Adipose tissue (tissue), 3 donors: ENCODE results near the gene MELK. TPM values are rescaled to one million over a fixed set of nuclear protein-coding genes. Genes with fewer than 3 reads are reported as not detected.
"Not testable (repeated sequence)": the region's sequence is repeated elsewhere in the genome, so short reads cannot be mapped to it uniquely, and the experiment has no call there.

ENCODE experiments used
- H3K27ac ChIP-seq: one replicate; pipeline ENCODE4 v1.5.1; 2013; ENCODE audit warnings: low read depth, low read length
- WGBS, 3 donors: extraction: QIAGEN DNeasy Blood & Tissue Kit; methylation state at CpG; one replicate each; pipeline ENCODE4 v1.1.7; 2013; 5-methylcytosine and 5-hydroxymethylcytosine counted together
- polyA plus RNA-seq, 3 donors: library from polyadenylated mRNA; stranded (reverse); fragments of 200-250 nt; gene quantifications; one replicate each; pipeline ENCODE4 v1.2.3, GENCODE V29; 2013
- donor health status: healthy with polysubstance abuse.
- donor health status: Bipolar disorder and iron deficiency.
- donor health status: healthy.

The MELK gene
- polyA plus RNA-seq, result under 1 TPM; 0.19 to 0.34 (median 0.32) TPM

DNA sequence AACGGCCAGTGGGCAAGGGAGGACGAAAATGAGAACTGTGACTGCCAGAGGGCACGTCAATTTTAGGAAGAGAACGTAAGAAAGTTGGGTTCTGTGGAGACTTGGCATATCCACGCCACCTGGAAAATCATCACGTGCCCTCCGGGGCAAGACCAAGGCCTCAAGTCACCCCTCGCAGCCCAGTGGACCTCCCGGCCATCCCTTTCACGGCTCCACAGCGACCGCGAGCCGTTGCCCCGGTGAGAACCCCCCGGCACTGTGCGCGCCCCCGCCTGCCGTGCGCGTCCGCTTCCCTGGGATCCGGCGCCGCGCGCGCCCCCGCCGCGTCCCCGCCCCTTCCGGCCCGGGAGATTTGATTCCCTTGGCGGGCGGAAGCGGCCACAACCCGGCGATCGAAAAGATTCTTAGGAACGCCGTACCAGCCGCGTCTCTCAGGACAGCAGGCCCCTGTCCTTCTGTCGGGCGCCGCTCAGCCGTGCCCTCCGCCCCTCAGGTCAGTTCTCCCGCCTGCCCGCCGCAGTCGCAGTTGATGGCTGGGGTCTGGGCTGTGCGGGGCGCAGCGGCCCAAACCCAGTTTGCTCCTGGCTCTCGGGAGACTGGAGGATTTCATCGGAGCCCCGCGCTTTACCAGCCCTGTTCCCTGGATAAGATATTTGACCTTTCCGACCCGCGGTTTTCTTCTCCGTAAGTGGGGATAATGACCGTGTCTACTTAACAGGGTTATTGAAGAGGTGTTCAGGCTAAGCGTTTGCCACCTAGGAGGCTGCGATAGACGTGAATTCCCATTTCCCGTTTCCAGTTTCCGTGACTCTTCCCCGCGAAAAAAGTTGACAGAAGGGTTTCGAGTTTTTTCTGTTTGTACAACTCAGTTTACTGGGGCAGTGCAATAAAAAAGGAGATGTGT is at the start of gene MELK:
Gene MELK, plus strand, starts transcription at position 381 of the 904 bp plus-strand sequence. CDS start 8,787 bp downstream, outside the sequence.
- 0 to 1% (median 1%) methylated on average over 67 to 74 of the region's 74 CpGs for WGBS, 3 donors
- no peak within 1 kb of the TSS for H3K27ac ChIP-seq

DNA sequence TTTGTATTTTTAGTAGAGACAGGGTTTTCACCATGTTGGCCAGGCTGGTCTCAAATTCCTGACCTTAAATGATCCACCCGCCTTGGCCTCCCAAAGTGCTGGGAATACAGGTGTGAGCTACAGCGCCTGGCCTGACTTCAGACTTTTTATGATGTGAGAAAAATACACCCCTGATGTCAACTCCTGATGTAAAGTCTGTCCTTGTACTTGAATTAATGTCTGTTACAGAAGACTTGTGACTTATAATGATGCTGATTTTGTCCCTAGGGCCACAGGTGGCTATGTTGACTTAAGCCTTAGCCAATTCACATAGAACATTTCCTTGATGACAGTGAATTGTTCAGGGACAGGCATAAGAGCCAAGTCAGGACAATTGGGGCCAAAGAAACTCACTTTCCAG is 42.5 kb upstream of the MELK start:
- WGBS, 3 donors, result 43 to 91% (median 88%) methylated on average over 2 of the region's 2 CpGs
- no peak overlapping the region for H3K27ac ChIP-seq

DNA sequence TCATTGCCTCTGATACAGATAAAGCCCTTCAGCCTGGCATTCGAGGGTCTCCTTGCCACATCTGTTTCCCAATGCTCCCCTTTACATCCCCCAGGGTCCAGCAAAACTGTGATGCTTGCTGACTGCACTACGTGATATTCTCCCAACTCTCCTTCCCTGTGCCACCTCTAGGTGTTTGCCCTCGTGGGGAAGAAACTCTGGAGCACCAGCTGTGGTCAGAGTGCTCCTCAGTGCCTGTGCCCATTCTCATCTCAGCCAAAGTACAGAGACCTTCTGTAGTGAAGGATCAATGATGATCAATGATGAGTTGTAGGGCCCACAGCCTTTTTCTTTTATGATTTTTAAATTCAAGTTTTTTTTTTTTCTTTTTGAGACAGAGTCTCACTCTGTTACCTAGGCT is 40.3 kb upstream of the MELK start:
- WGBS, 3 donors, result 54 to 68% (median 67%) methylated on average over 3 of the region's 3 CpGs
- H3K27ac ChIP-seq, result no peak overlapping the region

DNA sequence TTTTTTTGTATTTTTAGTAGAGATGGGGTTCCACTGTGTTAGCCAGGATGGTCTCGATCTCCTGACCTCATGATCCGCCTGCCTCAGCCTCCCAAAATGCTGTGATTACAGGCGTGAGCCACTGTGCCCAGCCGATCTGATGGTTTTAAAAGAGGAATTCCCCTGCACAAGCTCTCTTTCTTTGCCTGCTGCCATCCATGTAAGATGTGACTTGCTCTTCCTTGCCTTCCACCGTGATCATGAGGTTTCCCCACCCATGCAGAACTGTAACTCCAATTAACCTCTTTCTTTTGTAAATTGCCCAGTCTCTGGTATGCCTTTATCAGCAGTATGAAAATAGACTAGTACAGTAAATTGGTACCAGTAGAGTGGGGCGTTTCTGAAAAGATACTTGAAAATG is 39.0 kb upstream of the MELK start:
- WGBS, 3 donors, result 84 to 88% (median 84%) methylated on average over 6 of the region's 6 CpGs
- not testable (repeated sequence) for H3K27ac ChIP-seq

DNA sequence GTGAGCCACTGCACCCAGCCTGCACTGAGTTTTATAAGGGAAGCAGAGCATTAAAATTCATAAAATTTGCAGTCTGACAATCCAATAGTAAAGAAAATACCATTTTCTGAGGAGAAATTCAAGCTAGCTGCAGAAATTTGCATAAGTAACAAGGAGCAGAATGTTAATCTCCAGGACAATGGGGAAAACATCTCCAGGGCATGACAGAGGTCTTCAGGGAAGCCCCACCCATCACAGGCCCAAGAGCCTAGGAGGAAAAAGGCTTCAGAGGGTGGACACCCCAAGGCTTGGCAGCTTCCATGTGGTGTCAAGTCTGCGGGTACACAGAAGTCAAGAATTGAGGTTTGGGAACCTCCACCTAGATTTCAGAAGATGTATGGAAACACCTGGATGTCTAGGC is 37.6 kb upstream of the MELK start:
- H3K27ac ChIP-seq, result no peak overlapping the region
- 93 to 98% (median 95%) methylated on average over 1 of the region's 1 CpG for WGBS, 3 donors

DNA sequence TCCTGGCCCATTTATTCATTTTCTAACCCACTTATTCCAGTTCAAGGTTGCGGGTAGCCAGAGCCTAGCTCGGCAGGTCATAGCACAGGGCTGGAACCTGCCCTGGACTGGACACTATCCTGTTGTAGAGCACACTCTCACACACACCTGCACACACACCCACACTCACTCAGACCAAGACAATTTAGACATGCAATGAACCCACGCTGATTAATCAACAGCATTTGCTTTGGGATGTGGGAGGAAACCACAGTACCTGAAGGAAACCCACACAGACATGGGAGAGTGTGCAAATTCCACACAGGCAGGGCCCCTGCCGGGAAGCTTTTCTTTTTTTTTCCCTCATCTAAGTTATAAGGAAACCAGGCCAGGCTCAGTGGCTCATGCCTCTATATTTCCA is 34.8 kb upstream of the MELK start:
- no peak overlapping the region for H3K27ac ChIP-seq
- 71 to 91% (median 82%) methylated on average over 4 of the region's 4 CpGs for WGBS, 3 donors

DNA sequence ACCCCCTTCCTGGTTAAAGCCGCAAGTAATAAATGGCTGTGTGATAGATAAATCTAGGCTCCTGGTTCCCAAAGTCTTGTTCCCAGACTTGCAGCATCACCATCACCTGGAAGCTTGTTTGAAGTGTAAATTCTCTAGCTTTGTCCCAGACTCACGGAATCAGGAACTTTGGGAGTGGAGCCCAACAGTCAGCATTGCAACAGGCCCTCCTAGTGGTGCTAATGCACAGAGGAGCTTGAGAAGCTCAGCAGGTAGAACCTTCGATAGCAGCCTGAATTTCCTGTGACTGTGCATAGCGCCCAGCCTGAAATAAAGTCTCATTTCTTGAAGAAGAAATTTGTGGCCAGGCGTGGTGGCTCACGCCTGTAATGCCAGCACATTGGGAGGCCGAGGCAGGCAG is 30.3 kb upstream of the MELK start:
- no peak overlapping the region for H3K27ac ChIP-seq
- WGBS, 3 donors, result 88 to 93% (median 91%) methylated on average over 7 of the region's 7 CpGs

DNA sequence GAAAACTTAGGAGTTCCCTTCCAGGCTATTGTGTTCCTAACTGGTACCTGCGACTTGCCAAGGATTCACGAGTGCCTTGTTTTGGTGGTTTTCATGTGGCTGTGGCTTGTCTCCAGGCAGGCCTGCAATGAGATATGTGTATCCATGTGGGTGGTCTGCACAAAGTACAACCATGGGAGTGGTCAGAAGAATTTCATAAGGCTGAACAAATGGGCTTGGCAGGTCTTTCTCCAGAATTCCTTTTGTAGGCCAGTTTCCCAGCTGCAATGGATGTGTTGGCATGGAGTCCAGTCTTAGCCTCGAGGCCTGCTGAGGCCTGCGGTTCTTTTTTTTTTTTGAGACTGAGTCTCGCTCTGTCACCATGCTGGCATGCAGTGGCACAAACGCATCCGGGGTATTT is 28.8 kb upstream of the MELK start:
- no peak overlapping the region for H3K27ac ChIP-seq
- 53 to 81% (median 66%) methylated on average over 7 of the region's 7 CpGs for WGBS, 3 donors

DNA sequence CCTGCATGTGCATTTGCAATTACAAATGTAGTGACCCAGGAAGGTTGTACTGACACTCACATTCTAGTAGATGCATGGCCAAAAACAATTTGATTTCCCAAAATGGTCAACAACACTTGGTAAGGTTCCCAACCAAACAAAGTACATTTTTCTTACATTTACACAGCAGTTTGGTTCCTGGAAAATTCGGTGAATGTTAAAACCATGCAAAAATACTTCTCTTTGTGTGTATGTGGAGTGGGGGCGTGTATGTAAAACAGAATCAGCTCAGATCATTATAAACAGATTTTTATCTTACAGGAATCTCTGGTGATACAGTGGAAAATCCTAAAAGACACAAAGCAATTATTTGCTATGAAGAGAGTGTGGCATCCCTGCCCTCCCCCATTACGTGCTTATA is 25.1 kb upstream of the MELK start:
- 70 to 81% (median 70%) methylated on average over 3 of the region's 3 CpGs for WGBS, 3 donors
- no peak overlapping the region for H3K27ac ChIP-seq

DNA sequence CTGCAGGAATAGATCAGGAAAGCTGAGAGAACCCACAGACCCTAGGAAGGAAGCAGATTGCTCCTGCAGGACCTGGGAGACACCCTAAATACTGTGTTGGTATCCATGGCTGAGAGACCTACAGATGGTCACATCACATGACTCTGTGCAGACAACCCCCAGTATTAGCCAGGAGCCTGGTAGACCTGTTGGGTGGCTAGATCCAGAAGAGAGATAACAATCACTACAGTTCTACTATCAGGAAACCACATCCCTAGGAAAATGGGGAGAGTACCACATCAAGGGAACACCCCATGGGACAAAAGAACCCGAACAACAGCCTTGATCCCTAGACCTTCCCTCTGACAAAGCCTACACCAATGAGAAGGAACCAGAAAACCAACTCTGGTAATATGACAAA is 24.2 kb upstream of the MELK start:
- WGBS, 3 donors, result 61 to 87% (median 85%) methylated on average over 1 of the region's 1 CpG
- H3K27ac ChIP-seq, result no peak overlapping the region

DNA sequence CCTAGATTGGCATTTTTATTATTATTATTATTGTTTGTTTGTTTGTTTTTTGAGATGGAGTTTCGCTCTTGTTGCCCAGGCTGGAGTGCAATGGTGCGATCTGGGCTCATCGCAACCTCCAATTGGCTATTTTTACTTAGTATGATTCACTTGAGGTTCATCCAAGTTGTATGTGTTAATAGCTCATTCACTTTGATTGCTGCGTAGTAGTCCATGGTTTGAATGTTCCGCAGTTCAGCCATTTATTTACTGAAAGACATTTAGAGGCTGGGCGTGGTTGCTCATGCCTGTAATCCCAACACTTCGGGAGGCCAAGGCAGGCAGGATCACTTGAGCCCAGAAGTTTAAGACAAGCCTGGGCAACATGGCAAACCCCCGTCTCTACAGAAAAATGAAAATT is 22.6 kb upstream of the MELK start:
- H3K27ac ChIP-seq, result no peak overlapping the region
- 93 to 97% (median 94%) methylated on average over 8 of the region's 8 CpGs for WGBS, 3 donors

DNA sequence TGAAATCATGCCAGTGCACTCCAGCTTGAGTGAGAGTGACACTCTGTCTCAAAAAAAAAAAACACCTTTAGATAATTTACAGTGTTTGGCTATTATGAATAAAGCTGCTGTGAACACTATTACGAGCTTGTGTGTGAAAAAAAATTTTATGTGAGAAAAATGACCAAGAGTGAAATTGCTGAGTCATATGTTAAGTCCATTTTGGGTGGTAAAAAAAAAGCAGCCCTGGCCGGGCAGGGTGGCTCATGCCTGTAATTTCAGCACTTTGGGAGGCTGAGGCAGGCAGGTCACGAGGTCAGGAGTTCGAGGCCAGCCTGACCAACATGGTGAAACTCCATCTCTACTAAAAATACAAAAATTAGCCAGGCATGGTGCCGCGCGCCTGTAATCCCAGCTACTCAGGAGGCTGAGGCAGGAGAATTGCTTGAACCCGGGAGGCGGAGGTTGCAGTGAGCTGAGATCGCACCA is 22.0 kb upstream of the MELK start:
- 86 to 89% (median 87%) methylated on average over 10 of the region's 10 CpGs for WGBS, 3 donors
- H3K27ac ChIP-seq, result not testable (repeated sequence)

DNA sequence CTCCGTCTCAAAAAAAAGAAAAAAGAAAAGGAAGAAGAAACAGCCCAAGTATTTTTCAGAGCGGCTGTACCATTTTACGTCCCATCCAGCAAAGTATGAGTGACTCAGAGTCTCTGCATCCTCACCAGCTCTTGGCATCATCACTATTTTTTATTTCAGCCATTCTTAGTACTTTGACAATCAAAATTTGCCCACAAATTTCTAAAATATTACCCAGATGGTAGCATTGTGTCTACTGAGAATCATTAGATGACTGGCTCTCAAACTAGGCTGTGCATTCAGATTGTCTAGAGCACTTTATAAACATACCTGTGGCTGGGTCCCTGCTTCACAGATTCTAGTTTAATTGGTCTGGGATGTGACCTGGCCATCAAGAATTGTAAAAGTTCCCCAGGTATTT is 21.6 kb upstream of the MELK start:
- H3K27ac ChIP-seq, result no peak overlapping the region
- WGBS, 3 donors, result 90 to 96% (median 91%) methylated on average over 3 of the region's 3 CpGs

DNA sequence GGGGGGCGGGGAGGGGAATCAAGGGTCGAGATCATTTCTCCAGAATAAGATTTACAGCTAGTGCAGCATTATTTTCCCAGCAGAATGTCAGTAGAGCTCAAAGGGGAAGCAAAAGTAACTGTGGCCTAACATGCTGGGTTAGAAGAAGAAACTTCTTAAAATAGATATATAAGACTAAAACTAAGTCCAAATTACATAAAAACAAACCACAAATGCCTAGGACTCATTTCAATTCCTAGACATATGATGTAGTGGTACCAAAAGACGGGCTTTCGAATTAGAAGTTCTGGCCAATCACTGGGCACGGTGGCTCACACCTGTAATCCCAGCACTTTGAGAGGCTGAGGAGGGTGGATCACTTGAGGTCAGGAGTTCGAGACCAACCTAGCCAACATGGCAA is 20.8 kb upstream of the MELK start:
- no peak overlapping the region for H3K27ac ChIP-seq
- WGBS, 3 donors, result 82 to 86% (median 84%) methylated on average over 6 of the region's 6 CpGs

DNA sequence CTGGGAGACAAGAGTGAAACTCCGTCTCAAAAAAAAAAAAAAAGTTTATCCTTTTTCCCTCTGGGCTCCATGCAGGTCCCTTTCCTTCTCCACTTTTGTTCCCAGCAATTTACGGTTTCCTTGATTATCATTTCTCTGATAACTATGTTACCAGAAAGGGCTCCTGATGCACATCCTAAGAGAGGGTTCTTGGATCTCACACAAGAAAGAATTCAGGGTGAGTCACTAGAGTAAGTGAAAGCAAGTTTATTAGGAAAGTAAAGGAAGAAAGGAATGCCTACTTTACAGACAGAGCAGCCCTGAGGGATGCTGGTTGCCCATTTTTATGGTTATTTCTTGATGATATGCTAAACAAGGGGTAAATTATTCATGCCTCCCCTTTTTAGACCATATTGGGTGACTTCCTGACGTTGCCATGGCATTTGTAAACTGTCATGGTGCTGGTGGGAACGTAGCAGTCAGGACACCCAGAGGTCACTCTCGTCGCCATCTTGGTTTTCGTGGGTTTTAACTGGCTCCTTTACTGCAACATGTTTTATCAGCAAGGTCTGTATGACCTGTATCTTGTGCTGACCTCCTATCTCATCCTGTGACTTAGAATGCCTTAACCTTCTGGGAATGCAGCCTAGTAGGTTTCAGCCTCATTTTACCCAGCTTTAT is 13.5 kb upstream of the MELK start:
- H3K27ac ChIP-seq, result no peak overlapping the region
- WGBS, 3 donors, result 69 to 76% (median 74%) methylated on average over 7 of the region's 7 CpGs

DNA sequence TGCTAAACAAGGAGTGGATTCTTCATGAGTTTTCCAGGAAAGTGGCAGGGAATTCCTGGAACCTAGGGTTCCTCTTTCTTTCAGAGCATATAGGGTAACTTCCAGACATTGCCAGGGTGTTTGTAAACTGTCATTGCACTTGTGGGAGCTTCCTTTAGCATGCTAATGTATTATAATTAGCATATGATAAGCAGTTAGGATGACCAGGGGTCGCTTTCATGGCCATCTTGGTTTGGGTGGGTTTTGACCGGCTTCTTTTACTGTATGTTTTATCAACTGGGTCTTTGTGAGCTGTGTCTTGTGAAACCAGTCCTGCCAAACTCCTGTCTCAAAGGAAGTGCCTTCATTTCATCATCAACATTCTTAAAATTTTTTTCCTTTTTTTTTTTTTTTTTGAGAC is 11.9 kb upstream of the MELK start:
- 35 to 56% (median 43%) methylated on average over 2 of the region's 2 CpGs for WGBS, 3 donors
- no peak overlapping the region for H3K27ac ChIP-seq

DNA sequence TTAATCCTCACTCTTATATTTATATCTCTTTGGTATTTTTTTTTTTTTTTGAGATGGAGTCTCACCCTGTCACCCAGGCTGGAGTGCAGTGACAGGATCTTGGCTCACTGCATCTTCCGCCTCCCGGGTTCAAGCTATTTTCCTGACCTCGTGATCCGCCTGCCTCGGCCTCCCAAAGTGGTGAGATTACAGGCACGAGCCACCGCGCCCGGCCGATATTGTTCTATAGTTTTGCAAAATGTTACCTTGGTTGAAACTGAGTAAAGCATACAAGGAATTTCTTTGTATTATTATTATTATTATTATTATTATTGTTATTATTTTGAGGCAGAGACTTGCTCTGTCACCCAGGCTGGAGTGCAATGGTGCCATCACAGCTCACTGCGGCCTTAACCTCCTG is 9.9 kb upstream of the MELK start:
- H3K27ac ChIP-seq, result not testable (repeated sequence)
- 85 to 94% (median 93%) methylated on average over 11 of the region's 11 CpGs for WGBS, 3 donors

DNA sequence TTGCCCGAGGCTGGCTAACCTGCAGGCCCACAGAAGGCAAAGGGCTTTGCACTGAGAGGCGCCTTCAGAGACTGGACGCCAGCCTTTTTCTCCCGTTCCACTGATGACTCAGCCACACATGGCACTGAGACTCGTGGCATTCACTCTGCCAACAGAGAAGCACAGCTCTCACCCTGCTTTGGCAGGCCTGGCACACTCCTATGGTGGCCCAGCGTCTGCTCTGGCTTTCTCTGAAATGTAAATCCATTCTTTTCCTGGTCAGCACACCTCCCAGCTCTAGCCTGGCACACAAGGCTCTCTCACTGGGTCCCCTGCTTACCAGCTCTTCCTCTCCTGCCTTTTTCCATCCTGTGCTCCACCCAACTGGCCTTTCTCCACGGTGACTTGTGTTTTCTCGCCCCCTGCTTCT is 5.9 kb upstream of the MELK start:
- no peak overlapping the region for H3K27ac ChIP-seq
- WGBS, 3 donors, result 61 to 70% (median 68%) methylated on average over 8 of the region's 8 CpGs

DNA sequence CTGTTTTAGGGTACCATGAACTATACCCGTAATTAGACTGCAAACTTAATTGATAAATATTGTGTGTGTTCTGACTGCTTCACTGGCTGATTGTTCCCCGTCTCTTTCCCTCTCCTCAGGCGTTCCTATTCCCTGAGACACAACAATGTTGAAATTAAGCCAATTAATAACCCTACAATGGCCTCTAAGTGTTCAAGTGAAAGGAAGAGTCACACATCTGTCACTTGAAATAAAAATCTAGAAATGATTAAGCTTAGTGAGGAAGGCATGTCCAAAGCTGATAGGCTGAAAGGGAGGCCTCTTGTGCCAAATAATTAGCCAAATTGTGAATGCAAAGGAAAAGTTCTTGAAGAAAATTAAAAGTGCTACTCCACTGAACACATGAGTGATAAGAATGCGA is 4.0 kb upstream of the MELK start:
- H3K27ac ChIP-seq, result not testable (repeated sequence)
- WGBS, 3 donors, result 81 to 90% (median 87%) methylated on average over 4 of the region's 4 CpGs

DNA sequence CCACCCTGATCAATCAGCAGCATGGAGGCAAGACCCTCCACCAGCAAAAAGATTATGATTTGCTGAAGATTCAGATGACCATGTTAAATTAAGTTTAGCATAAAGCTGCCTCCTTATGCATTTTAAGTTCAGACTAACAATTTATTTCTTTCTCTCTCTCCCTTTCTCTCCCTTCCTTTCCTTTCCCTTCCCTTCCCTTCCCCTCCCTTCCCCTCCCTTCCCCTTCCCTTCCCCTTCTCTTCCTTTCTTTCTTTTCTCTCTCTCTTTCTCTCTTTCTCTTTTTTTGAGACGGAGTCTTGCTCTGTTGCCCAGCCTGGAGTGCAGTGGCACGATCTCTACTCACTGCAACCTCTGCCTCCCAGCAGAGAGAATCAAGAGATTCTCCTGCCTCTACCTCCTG is 1.4 kb upstream of the MELK start:
- WGBS, 3 donors, result 82 to 90% (median 83%) methylated on average over 2 of the region's 2 CpGs
- no peak overlapping the region for H3K27ac ChIP-seq
